SK-N-SH (cell line): ENCODE data around the gene LRRC37A2. TPM values are rescaled to one million over a fixed set of nuclear protein-coding genes. Genes with fewer than 3 reads are reported as not detected.
"Not testable (repeated sequence)": the region's sequence is repeated elsewhere in the genome, so short reads cannot be mapped to it uniquely, and the experiment has no call there.

Source experiments
- CTCF ChIA-PET: fragments of 300-600, 350-600 bp; formaldehyde crosslinking; extraction: SDS; loops from one replicate; lab custom pipeline; 2021; lab: Yijun Ruan, JAX
- POLR2A ChIA-PET: fragments of 350-600 bp; sonication (Branson Sonifier 250); formaldehyde crosslinking; extraction: SDS; loops from one replicate; lab custom pipeline; 2020; ENCODE audit warnings: antibody characterized with exemption, inconsistent platforms; lab: Yijun Ruan, JAX
- DNase-seq: peaks from one replicate; pipeline ENCODE4 v3.0.0; 2012
- H2AFZ ChIP-seq: fragments of 200-600 bp; sonication (generic); 2 replicates; pipeline ENCODE4 v1.8.1; 2016; ENCODE audit warnings: antibody characterized with exemption, mild to moderate bottlenecking, low read depth
- H3F3A ChIP-seq: fragments of 200-600 bp; sonication (generic); replicated peaks from 2 replicates; pipeline ENCODE3; 2016; ENCODE audit warnings: antibody characterized with exemption, mild to moderate bottlenecking; ENCODE audit not compliant: insufficient read depth
- H3K27ac ChIP-seq, 2 experiments: fragments of 200-500 bp in 1 of 2; fragments of 200-600 bp in 1 of 2; sonication (Bioruptor generic) in 1 of 2; sonication (generic), shearing (Covaris generic) in 1 of 2; 2 replicates each; pipeline versions ENCODE4 v1.5.1 to v1.6.1; 2014 to 2016; ENCODE audit warnings: low read depth in 2 of 2, inconsistent platforms in 1 of 2, low read length in 1 of 2, mild to moderate bottlenecking in 1 of 2, mixed read lengths in 1 of 2
- H3K27me3 ChIP-seq: fragments of 200-600 bp; sonication (generic), shearing (Covaris generic); 2 replicates; pipeline ENCODE4 v1.6.1; 2016; ENCODE audit warnings: mixed run types; ENCODE audit not compliant: insufficient read depth
- H3K36me3 ChIP-seq, 2 experiments: fragments of 200-500 bp in 1 of 2; fragments of 200-600 bp in 1 of 2; sonication (Bioruptor generic) in 1 of 2; sonication (generic) in 1 of 2; replicated peaks in 1 of 2; 2 replicates each; pipeline versions ENCODE3 to v1.5.1; 2014 to 2016; ENCODE audit warnings: low read length in 1 of 2, mild to moderate bottlenecking in 1 of 2; ENCODE audit not compliant: insufficient read depth in 2 of 2, control insufficient read depth in 1 of 2
- H3K4me1 ChIP-seq, 2 experiments: fragments of 200-500 bp in 1 of 2; fragments of 200-600 bp in 1 of 2; sonication (Bioruptor generic) in 1 of 2; sonication (generic), shearing (Covaris generic) in 1 of 2; 2 replicates each; pipeline versions ENCODE4 v1.5.1 to v1.6.1; 2014 to 2016; ENCODE audit warnings: low read depth in 1 of 2, low read length in 1 of 2, mixed run types in 1 of 2; ENCODE audit not compliant: insufficient read depth in 2 of 2, control insufficient read depth in 1 of 2
- H3K4me2 ChIP-seq: fragments of 200-600 bp; sonication (generic), shearing (Covaris generic); 2 replicates; pipeline ENCODE4 v1.6.1; 2017; ENCODE audit warnings: mixed run types
- H3K4me3 ChIP-seq, 2 experiments: fragments of 200-500 bp in 1 of 2; fragments of 200-600 bp in 1 of 2; sonication (Bioruptor generic) in 1 of 2; sonication (generic), shearing (Covaris generic) in 1 of 2; 2 replicates each; pipeline versions ENCODE4 v1.5.1 to v1.8.1; 2014 to 2016; ENCODE audit warnings: low read depth in 2 of 2, inconsistent platforms in 1 of 2, low read length in 1 of 2, mild to moderate bottlenecking in 1 of 2, mixed read lengths in 1 of 2, moderate library complexity in 1 of 2
- H3K79me2 ChIP-seq: fragments of 200-600 bp; sonication (generic); 2 replicates; pipeline ENCODE4 v1.8.1; 2017; ENCODE audit warnings: mild to moderate bottlenecking; ENCODE audit not compliant: insufficient read depth
- H3K9ac ChIP-seq: fragments of 200-600 bp; sonication (generic); 2 replicates; pipeline ENCODE4 v1.6.1; 2017; ENCODE audit warnings: mixed run types
- H3K9me2 ChIP-seq: fragments of 200-600 bp; sonication (generic); 2 replicates; pipeline ENCODE4 v1.6.1; 2017; ENCODE audit warnings: mixed run types
- H3K9me3 ChIP-seq: fragments of 200-600 bp; sonication (generic); 2 replicates; pipeline ENCODE4 v1.6.1; 2017; ENCODE audit warnings: mixed run types, mild to moderate bottlenecking, moderate library complexity
- H4K20me1 ChIP-seq: fragments of 200-600 bp; sonication (generic); 2 replicates; pipeline ENCODE4 v1.6.1; 2017; ENCODE audit warnings: mild to moderate bottlenecking, mixed run types; ENCODE audit not compliant: insufficient read depth
- WGBS: methylation state at CpG from one replicate; pipeline ENCODE4 v1.1.6; 2017; ENCODE audit warnings: low lambda C conversion rate; 5-methylcytosine and 5-hydroxymethylcytosine counted together
- polyA plus RNA-seq, 3 experiments: library from polyadenylated mRNA; depleted of rRNA; stranded (reverse); fragments of >200 nt; gene quantifications; 2 replicates each; pipeline ENCODE4 v1.2.3, GENCODE V29; 2012

Gene LRRC37A2
- polyA plus RNA-seq, 1 of the 3 experiments (the other 2 are of a cell fraction), result 3.2 TPM

DNA sequence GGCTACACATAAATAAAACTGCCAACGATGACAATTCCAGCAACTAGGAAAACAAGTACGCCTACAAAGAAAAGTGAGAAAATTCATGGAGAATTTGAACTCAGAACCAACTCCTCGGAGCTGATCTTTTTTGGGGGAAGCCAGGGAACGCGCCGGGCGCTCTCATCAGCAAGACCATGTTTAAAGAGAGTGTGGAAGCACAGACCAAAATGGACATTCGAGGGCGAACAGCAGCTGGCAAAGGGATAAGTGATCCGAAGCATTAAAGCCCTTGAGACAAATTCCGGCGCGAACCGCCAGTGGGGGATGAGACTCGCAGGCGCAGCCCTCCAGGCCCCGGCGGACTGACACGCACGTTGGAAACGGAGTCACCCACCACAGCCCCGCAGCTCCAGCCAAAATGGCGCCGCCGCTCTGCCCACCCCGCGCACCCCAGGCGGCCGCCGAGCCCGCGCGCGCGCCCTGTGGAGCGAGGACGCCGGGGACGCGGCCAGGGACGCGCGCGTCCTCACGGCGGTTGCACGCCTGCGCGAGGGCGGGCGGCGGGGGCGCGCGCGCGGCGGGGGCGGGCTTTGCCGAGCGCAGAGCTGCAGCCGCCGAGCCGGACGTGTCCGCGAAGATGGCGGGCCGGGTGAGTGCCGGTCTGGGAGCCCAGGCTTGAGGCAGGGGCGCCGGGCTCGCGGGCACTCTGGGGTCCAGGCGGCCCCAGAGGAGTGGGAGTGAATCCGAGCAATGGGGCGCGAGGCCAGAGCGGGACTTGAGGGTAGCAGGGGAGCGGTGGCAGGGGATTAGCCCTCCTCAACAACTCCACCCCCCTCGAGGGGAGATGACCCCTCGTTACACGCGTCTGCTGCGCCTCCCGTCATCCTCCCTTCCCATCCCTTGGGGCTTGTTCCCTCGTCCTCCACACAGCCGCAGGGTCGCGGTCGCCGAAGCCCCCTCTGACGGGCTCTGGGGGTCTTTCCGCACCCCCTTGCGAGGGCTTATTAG, 78.2 kb downstream of the LRRC37A2 start, which contains the start of gene NSF:
TSS of gene NSF (plus strand) at position 513 of the 990 bp plus-strand sequence. CDS start at position 620, 107 bp downstream.
- H3K9me2 ChIP-seq, H3K4me2 ChIP-seq, H3K9ac ChIP-seq, H3K27ac ChIP-seq, H3K27me3 ChIP-seq, POLR2A ChIA-PET, H3K4me1 ChIP-seq, H4K20me1 ChIP-seq, H3F3A ChIP-seq, H3K9me3 ChIP-seq, H2AFZ ChIP-seq, H3K79me2 ChIP-seq, DNase-seq, H3K4me3 ChIP-seq, CTCF ChIA-PET, H3K36me3 ChIP-seq: not testable (repeated sequence)
- WGBS, result no CpG with 5 or more reads among the region's 95 CpGs

- H3K27me3 ChIP-seq, H2AFZ ChIP-seq, H3K4me1 ChIP-seq, POLR2A ChIA-PET, H3K27ac ChIP-seq, H3K4me2 ChIP-seq, CTCF ChIA-PET, H3K4me3 ChIP-seq, H3K9ac ChIP-seq, H3K9me2 ChIP-seq, H3K36me3 ChIP-seq, H3K9me3 ChIP-seq, DNase-seq, H3K79me2 ChIP-seq, H4K20me1 ChIP-seq, H3F3A ChIP-seq: not testable (repeated sequence)
- no CpG with 5 or more reads among the region's 7 CpGs for WGBS
These were observed 79.1 kb downstream of the LRRC37A2 start for GRCh38 chr17:46591332-46591731.

DNA sequence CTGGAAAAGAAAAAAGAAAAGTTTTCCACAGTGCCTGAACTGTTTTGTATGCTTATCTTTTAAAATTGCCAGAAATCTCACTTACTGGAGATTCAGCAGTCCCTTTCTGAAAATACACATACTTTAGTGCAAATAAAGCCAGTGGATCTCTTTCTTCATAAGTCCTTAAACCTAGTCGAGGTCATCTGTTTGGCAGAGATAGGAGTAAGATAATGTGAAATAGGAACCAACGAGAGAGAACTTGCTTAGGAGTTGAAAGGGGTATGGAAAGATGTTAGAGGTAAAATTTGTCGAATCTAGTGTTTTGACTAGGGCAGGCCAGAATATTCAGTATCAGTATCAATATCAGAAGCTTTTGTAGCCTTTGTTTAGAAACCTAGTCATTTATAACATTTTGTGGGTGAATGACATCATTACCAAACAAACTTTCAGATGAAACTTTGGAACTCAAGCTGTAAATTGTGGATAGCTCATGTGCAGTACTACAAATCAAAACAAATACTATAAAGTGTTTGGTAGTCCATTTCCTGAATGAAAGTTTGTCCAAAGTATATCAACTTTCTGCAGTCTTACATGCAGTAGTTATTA, 86.2 kb downstream of the LRRC37A2 start:
- H3K36me3 ChIP-seq, CTCF ChIA-PET: not testable (repeated sequence)

GRCh38 chr17:46600767-46601166, 88.5 kb downstream of the LRRC37A2 start:
- WGBS, result no CpG with 5 or more reads among the region's 3 CpGs
- CTCF ChIA-PET, result not testable (repeated sequence)

More for the DNA sequence above, 86.2 kb downstream of the LRRC37A2 start:
- H3K9me2 ChIP-seq, POLR2A ChIA-PET, H3K79me2 ChIP-seq, H3K4me1 ChIP-seq, H3K4me2 ChIP-seq, H3K9ac ChIP-seq, H3K27ac ChIP-seq, H3K27me3 ChIP-seq, H2AFZ ChIP-seq, H4K20me1 ChIP-seq, H3K4me3 ChIP-seq, DNase-seq, H3K9me3 ChIP-seq, H3F3A ChIP-seq: not testable (repeated sequence)
- 74% methylated on average over 3 of the region's 3 CpGs for WGBS

GRCh38 chr17:46603125-46603524, 90.9 kb downstream of the LRRC37A2 start:
- CTCF ChIA-PET, H3K9me3 ChIP-seq, H3K36me3 ChIP-seq, H3K79me2 ChIP-seq, DNase-seq, H3K27me3 ChIP-seq, POLR2A ChIA-PET, H3K9ac ChIP-seq, H3K9me2 ChIP-seq, H3K4me3 ChIP-seq, H2AFZ ChIP-seq, H3K27ac ChIP-seq, H3K4me1 ChIP-seq, H3F3A ChIP-seq, H4K20me1 ChIP-seq, H3K4me2 ChIP-seq: not testable (repeated sequence)

More at GRCh38 chr17:46600767-46601166, 88.5 kb downstream of the LRRC37A2 start:
- H2AFZ ChIP-seq, H4K20me1 ChIP-seq, DNase-seq, H3K79me2 ChIP-seq, POLR2A ChIA-PET, H3K36me3 ChIP-seq, H3K27me3 ChIP-seq, H3K9ac ChIP-seq, H3K4me1 ChIP-seq, H3K4me3 ChIP-seq, H3K4me2 ChIP-seq, H3K9me2 ChIP-seq, H3K9me3 ChIP-seq, H3F3A ChIP-seq, H3K27ac ChIP-seq: not testable (repeated sequence)
